Left kidney (tissue), 2 donors: Measurements from ENCODE around the gene PCDH10. TPM values are rescaled to one million over a fixed set of nuclear protein-coding genes. Genes with fewer than 3 reads are reported as not detected.

ENCODE experiments used
- DNase-seq: peaks from one replicate; pipeline ENCODE4 v3.0.0-alpha.2; 2013
- polyA plus RNA-seq: library from polyadenylated mRNA; unstranded; fragments of 120-200 nt; gene quantifications from one replicate; pipeline ENCODE4 v1.2.1, GENCODE V29; 2013; ENCODE audit not compliant: insufficient read length

The PCDH10 gene
- polyA plus RNA-seq, 1 donor = 7.4 TPM

- no peak for DNase-seq
These were observed 989 bp upstream of the PCDH10 start for GRCh38 chr4:133147921-133148689.

GRCh38 chr4:133149364-133149695, 236 bp downstream of the PCDH10 start:
- DNase-seq = no peak

DNA sequence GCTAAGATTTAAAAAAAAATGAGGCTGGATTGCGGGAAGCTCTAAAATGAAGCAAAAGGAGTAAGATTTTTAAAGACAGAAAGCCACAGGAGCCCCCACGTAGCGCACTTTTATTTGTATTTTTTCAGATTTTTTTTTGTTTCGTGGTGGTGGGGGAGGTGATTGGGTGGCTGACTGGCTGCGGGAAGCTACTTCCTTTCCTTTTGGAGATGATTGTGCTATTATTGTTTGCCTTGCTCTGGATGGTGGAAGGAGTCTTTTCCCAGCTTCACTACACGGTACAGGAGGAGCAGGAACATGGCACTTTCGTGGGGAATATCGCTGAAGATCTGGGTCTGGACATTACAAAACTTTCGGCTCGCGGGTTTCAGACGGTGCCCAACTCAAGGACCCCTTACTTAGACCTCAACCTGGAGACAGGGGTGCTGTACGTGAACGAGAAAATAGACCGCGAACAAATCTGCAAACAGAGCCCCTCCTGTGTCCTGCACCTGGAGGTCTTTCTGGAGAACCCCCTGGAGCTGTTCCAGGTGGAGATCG, 908 bp downstream of the PCDH10 start:
- DNase-seq = no peak

DNA sequence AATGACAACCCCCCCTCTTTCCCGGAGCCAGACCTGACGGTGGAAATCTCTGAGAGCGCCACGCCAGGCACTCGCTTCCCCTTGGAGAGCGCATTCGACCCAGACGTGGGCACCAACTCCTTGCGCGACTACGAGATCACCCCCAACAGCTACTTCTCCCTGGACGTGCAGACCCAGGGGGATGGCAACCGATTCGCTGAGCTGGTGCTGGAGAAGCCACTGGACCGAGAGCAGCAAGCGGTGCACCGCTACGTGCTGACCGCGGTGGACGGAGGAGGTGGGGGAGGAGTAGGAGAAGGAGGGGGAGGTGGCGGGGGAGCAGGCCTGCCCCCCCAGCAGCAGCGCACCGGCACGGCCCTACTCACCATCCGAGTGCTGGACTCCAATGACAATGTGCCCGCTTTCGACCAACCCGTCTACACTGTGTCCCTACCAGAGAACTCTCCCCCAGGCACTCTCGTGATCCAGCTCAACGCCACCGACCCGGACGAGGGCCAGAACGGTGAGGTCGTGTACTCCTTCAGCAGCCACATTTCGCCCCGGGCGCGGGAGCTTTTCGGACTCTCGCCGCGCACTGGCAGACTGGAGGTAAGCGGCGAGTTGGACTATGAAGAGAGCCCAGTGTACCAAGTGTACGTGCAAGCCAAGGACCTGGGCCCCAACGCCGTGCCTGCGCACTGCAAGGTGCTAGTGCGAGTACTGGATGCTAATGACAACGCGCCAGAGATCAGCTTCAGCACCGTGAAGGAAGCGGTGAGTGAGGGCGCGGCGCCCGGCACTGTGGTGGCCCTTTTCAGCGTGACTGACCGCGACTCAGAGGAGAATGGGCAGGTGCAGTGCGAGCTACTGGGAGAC, 1.6 kb downstream of the PCDH10 start:
- no peak for DNase-seq

DNA sequence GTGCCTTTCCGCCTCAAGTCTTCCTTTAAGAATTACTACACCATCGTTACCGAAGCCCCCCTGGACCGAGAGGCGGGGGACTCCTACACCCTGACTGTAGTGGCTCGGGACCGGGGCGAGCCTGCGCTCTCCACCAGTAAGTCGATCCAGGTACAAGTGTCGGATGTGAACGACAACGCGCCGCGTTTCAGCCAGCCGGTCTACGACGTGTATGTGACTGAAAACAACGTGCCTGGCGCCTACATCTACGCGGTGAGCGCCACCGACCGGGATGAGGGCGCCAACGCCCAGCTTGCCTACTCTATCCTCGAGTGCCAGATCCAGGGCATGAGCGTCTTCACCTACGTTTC, 2.2 kb downstream of the PCDH10 start:
- DNase-seq = no peak

DNA sequence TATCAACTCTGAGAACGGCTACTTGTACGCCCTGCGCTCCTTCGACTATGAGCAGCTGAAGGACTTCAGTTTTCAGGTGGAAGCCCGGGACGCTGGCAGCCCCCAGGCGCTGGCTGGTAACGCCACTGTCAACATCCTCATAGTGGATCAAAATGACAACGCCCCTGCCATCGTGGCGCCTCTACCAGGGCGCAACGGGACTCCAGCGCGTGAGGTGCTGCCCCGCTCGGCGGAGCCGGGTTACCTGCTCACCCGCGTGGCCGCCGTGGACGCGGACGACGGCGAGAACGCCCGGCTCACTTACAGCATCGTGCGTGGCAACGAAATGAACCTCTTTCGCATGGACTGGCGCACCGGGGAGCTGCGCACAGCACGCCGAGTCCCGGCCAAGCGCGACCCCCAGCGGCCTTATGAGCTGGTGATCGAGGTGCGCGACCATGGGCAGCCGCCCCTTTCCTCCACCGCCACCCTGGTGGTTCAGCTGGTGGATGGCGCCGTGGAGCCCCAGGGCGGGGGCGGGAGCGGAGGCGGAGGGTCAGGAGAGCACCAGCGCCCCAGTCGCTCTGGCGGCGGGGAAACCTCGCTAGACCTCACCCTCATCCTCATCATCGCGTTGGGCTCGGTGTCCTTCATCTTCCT, 2.7 kb downstream of the PCDH10 start:
- DNase-seq = peak; percentile 27

GRCh38 chr4:133152330-133152821, 3.3 kb downstream of the PCDH10 start:
- DNase-seq = peak; percentile 26

GRCh38 chr4:133152831-133153481, 3.9 kb downstream of the PCDH10 start:
- peak; percentile 28 for DNase-seq

- DNase-seq = peak; percentile 39
These were observed 5.6 kb downstream of the PCDH10 start for GRCh38 chr4:133154725-133155124.

GRCh38 chr4:133156096-133156495, 7.0 kb downstream of the PCDH10 start:
- no peak for DNase-seq

DNA sequence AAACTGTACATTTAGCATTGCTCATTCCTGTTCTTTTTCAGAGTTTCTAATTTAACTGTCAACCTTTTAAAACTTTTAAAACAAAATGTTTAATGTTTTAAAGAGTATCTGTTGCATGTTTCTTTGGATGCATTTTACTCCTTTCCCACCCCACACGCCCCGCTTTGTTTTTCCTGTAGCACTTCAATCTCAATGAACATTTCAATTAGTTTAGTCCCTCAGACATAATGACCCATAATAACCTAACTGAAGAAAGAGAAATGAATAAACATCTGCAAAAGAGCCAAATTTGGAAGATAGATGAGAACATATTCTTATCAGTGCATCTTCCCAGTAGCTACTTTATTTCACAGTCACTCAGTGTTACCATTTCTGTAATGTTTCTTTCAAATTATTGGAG, 7.5 kb downstream of the PCDH10 start:
- no peak for DNase-seq

GRCh38 chr4:133157460-133158160, 8.5 kb downstream of the PCDH10 start:
- no peak for DNase-seq

DNA sequence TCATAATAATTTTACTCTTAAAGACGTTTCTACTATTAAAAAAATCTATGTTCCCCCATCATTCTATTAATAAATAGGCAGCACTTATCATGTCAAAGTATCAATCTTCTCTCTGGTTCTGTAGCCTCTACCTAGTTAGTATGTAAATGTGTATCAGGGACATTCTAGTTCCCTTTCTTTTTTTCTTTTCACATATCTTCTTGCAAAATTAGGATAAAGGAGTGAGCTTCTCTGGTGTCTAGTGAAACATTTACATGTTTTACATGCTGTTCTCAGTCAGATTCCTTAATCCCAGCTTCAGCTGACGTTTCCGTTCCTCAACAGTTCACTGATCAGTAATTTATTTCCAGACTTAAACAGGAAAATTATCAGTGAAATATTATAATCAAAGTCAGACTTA, 11.8 kb downstream of the PCDH10 start:
- no peak for DNase-seq

- no peak for DNase-seq
These were observed 12.6 kb downstream of the PCDH10 start for GRCh38 chr4:133161570-133162295.

DNA sequence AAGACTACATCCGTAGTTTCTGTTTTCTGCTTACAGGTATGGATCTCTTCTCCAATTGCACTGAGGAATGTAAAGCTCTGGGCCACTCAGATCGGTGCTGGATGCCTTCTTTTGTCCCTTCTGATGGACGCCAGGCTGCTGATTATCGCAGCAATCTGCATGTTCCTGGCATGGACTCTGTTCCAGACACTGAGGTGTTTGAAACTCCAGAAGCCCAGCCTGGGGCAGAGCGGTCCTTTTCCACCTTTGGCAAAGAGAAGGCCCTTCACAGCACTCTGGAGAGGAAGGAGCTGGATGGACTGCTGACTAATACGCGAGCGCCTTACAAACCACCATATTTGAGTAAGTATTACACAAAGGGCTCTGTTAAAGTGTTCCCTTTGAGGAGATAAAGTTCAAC, 13.8 kb downstream of the PCDH10 start:
- no peak for DNase-seq

DNA sequence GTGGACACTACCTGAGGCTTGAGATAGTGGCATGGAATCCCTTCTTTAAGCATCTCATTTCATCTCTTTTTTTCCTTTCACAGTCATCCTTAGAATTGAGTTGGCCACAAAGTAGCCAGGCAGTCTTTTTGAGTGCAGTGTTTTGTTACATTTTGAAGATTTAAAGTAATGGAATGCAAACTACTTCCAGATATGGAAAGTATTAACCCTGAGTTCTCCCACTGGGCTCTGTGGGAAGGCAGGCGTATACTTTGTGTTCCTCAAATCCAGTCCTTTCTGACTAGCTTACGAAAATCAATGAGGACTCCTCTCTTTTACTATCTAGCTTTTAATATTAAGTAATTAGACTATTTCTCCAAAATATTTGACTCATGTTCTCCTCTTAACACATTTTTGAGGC, 29.9 kb downstream of the PCDH10 start:
- no peak for DNase-seq

GRCh38 chr4:133186210-133186609, 37.1 kb downstream of the PCDH10 start:
- no peak for DNase-seq

- no peak for DNase-seq
These were observed 37.8 kb downstream of the PCDH10 start for GRCh38 chr4:133186845-133187244.

- no peak for DNase-seq
These were observed 39.5 kb downstream of the PCDH10 start for GRCh38 chr4:133188433-133189146.

- no peak for DNase-seq
These were observed 40.0 kb downstream of the PCDH10 start for GRCh38 chr4:133189147-133189517.
